T-helper 9 cell (primary cell): ENCODE data around the gene BRSK2.
"Not testable (repeated sequence)": the region's sequence is repeated elsewhere in the genome, so short reads cannot be mapped to it uniquely, and the experiment has no call there.

Experiments used
- DNase-seq: peaks from one replicate; pipeline ENCODE4 v3.0.0-alpha.2; 2020

Gene BRSK2

GRCh38 chr11:1397146-1397861 lies 7.6 kb downstream of the BRSK2 start:
- no peak for DNase-seq

GRCh38 chr11:1397862-1398527 lies 8.3 kb downstream of the BRSK2 start:
- no peak for DNase-seq

DNA sequence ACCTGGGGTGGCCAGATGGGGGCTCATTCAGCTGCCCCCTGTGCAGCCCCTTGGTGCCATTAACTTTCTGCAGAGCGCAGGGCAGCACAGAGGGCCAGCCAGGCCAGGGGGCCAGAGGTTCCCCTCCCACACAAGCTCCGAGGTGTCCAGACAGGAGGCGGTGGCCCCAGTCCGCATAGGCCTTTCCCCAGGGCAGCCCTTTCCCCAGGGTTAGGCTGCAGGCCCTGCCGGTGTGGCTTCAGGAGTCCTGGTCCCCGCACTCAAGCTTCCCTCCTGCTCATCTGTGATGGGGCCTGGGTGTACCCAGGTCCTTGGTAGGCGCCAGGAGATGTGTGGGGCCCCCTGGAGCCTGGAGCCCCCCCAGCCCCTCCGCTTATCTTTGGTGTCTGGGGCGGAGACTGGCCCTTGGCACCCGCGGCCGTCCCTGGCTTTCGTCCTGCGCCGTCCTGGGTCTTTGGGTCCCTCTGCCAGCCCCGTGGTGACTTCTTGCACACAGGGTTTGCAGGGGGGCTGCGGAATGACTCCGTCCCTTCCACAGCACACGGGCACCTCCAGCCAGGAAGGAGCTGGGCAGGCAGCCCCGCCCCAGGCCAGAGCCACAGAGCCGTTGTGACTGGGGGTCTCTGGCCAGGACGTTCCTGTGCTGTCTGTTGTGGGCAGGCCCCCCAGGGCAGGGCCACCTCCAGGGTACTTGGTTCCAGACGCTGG lies 8.9 kb downstream of the BRSK2 start:
- no peak for DNase-seq

GRCh38 chr11:1399386-1400316 lies 9.9 kb downstream of the BRSK2 start:
- no peak for DNase-seq

GRCh38 chr11:1400317-1401170 lies 10.8 kb downstream of the BRSK2 start:
- DNase-seq: no peak

DNA sequence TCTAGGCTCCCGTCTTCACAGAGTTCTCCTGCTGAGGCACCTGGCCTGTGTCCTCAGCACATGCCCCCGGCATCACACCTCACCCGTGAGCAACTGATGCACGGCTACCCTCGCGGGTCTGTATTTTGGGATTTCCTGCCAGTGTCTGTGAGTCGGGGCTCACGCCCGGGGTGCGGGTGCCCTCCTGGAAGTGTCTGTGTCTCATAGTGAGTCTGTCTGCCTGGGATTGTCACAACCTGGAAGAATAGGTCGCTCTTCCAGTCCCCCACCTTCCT lies 11.4 kb downstream of the BRSK2 start:
- DNase-seq: no peak

DNA sequence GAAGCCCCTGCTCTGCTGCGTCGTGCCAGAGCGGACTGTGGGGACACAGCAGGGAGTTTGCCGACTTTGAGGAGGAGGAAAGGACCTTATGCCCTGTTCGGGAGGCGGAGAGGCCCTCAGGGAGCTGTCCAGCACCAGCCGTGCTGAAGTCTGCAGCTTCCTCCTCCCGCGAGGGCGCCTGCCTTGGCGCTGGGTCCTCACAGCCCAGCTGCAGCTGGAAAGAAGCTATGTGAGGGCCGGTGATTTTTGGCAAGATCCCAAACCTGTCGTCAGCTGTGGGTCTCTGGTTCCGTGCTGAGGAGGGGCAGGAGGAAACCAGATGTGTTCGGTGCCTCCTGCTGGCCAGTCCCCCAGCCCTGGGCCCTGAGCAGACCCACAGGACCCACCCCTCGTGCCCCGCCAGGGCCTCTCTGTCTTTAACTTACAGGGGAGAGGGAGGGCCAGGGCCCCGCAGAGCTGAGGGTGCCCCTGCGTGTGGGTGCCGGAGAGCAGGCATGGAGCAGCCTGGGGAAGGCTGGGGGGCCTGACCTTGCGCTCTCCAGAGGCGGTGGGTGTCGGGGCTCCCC lies 12.0 kb downstream of the BRSK2 start:
- DNase-seq: peak; percentile 46

DNA sequence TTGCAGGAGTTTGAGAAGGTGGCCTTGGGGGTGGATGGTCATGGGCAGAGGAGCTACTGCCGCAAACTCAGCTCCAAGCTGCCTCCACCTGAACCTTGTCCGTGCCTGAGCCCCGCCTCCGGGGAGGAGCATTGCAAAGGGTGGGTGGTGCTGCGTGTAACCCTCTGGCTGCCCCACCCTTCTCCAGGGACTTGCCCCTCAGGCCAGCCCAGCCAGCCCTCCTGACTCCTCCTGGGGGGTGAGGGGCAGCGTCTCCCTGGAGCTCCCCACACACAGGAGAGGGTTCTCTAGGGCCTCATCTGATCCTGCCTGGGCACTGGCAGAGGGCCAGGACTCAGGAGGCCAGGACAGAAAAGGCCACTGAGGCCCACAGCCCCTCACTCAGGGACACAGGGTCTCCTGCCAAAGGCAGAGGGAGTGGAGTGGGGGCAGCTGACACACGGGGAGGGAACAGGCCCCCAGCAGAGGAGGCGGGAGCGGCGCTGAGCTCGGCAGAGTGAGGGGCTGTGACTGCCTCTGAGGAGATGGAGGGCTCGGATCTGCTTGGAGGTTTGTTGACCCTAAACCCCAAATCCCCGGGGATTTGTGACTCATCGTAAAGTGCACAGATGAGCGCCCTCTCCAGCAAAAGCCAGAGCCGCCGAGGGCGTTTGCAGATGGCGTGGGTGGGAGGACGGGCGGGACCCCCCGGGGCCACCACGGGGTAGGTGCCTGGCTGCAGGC lies 12.8 kb downstream of the BRSK2 start:
- no peak for DNase-seq

GRCh38 chr11:1403078-1403620 lies 13.4 kb downstream of the BRSK2 start:
- DNase-seq: no peak

DNA sequence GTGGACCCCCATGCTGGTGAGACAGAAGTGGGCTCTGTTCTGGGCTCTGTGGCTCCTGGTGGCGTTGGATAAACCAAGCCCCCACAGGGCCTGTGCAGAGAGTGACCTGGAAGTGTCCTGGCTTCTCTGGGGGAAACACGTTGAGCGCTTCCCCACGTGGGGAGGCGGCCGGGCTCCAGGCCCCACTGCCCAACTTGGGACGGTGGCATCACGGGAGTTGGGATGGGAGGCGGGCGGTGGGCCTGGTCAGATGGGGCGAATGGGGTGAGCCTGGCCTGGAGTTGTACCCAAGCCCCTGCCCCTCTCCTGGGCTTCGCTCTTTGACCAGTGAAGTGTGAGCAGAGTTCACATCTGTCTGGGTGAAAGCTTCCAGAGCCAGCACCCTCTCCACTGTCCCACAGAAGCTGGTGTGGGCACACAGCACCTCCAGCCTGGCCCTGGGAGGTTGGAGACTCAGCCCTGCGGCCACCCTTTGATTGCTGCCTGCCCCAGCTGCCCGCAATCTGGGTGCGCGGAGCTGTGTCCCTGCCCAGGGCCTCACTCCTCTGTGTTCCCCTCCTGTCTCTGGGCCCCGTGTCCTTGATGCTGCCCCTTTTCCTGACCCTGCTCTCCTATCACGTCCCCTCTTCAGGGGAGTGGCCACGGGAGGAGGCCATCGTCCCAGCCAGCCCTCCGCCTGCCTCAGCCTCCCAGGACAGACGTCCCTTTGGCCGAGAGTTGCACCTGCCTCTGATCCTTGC lies 14.2 kb downstream of the BRSK2 start:
- DNase-seq: no peak

GRCh38 chr11:1404461-1405185 lies 14.9 kb downstream of the BRSK2 start:
- no peak for DNase-seq

DNA sequence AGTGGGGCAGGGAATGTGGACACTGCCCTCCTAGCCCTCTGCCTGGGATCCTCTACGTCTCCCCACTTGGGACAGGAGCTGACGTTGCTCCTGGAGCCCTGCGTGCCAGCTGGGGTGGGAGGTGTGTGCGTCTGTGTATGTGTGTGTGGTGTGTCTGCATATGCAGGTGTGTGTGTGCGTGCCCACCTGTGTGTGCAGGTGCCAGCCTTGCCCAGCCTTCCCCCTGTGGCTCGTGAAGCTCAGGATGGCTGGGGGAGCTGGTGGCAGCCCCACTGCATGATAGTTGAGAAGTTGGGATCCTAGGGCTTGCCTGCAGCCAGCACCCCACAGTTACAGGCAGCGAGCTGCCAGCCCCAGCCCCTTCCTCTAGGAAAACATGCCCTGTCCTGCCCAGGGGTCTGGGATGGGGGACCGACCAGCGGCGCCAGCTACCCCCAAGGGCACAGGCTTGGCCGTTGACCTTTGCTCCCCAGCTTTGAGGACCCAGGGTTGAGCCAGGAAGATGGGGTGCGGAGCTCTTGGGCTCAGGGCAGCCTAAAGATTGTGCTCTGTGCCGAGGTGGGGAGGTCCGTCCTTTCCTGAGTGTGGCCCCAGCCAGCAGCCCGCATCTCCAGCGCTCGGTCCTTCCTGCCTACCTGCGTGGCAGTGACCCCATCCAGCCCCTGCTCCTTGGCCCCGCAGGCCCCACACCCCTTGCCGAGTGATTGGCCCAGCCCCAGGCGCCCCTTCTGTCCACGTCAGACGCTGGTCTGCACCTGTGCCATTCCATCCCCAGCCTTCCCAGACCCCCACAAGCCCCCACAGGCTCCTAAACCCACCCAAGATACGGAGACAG lies 15.7 kb downstream of the BRSK2 start:
- no peak for DNase-seq

DNA sequence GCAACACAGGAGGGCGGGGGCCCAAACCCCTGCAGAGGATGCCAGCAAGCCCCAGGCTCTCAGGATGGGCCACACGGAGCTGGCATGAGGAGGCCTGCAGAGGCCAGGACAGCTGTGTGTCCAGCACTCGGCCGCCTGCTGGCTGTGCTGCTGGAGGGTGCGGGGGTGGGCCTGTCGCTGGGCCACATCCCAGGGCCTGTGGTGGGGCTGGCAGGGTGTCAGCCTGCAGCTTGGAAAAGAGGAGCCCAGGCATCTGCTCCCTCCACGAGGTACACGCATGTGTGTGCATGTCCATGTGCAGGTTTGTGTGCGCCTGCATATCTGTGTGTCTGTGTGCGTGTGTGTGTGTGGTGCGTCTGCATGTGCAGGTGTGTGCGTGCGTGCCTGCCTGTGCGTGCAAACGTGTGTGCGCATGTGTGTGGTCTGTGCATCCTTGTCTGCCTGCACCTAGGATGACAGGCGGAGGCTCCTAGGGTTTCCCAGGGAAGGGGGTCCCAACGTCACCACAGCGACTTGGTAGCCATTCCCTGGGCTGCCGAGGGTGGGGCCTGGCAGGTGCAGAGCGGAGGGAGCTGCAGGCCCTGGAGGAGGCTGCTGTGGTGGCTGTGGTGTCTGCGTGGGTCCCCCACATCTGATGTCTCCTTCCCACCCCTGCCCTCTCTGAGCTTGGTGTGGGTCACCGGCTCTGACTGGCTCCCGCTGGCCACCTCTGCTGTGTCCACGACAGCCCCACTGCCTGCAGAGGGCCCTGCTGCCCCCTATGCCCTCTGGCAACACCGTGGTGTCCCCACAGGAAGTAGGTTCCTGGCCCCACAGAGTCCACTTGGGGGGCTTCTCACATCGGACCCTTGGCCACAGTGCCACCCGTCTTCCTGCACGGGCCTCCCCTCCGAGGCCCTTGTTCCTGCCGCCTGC lies 17.1 kb downstream of the BRSK2 start:
- no peak for DNase-seq

DNA sequence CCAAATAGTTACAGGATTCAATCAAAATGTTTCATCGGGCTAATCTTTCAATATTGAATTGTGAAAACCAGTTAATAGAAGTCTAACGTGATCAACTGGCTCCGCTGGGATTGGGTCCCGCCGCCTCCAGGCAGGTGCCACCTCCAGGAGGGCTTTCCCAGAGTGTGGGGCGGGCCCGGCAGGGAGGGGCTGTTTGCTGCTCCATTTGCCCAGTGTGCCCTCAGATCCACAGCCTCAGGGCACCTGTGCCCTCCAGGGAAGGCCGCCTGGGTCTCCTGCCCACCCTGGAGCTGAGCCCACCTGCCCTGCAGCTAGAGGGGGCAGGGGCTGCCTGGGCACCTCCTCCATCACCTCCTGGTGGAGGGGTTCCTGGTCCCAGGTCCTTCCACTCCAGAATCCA lies 17.9 kb downstream of the BRSK2 start:
- no peak for DNase-seq

GRCh38 chr11:1408346-1408745 lies 18.6 kb downstream of the BRSK2 start:
- no peak for DNase-seq

DNA sequence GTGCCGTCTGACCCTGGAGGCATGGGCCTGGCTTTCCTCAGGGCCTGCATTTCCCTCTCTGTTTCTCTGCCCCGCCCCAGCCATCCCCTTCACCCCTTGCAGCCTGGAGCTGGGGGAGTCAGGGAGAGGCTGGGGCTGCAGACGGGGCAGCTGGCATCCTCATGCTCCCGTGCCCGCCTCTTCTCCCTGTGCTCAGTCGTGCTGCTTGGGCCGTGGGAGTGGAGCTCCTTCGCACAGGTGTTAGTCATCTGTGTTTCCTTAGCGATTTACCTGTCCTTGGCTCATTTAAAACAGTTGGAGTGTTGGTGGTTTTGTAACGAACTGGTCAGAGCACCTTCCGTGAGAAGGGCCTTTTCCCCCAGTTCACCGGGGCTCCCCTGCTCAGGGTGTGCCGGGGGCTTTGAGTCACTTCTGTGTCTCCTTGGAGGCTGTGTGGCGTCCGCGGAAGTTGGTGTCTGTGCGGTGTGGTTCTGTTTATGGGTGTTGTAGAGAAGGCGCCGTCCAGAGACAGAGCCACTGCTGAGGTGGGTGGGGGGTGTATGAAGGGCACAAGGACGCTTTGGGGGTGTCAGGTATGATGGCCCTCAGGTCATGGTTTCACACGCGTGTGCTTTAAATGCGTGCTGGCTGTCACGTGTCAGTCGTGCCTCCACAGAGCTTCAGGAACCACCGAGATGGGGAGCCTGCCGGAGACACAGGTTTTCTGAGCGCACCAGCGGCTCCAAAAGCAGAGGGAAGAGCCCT lies 19.5 kb downstream of the BRSK2 start:
- no peak for DNase-seq

- DNase-seq: not testable (repeated sequence)
These were observed 20.1 kb downstream of the BRSK2 start for GRCh38 chr11:1409852-1410125.
